CD4-positive, CD25-positive, alpha-beta regulatory T cell (primary cell): Measurements from ENCODE around the gene FAM3A. TPM values are rescaled to one million over a fixed set of nuclear protein-coding genes. Genes with fewer than 3 reads are reported as not detected.

Experiments
- ATAC-seq, 2 donors: fragments of 150-1000 bp; cut with Tn5 transposase; one replicate each; pipeline ENCODE4 v1.10.0; 2021; ENCODE audit warnings: low read depth in 2 of 2, moderate number of reproducible peaks in 2 of 2, moderate library complexity in 1 of 2
- DNase-seq, 3 donors: peaks; one replicate each; pipeline versions ENCODE4 v3.0.0 to v3.0.0-alpha.2; 2012 to 2022; ENCODE audit warnings: mixed read lengths in 1 of 3
- H3K27ac ChIP-seq: one replicate; pipeline ENCODE4 v1.7.0; 2013; ENCODE audit warnings: mild to moderate bottlenecking, low read length; ENCODE audit not compliant: insufficient read depth, poor library complexity, severe bottlenecking
- H3K27me3 ChIP-seq: one replicate; pipeline ENCODE4 v1.7.0; 2013; ENCODE audit warnings: low read length; ENCODE audit not compliant: control insufficient read depth, insufficient read depth
- H3K36me3 ChIP-seq: one replicate; pipeline ENCODE4 v1.7.0; 2013; ENCODE audit warnings: mild to moderate bottlenecking, low read length, moderate library complexity; ENCODE audit not compliant: control insufficient read depth, insufficient read depth
- H3K4me1 ChIP-seq: 2 replicates; pipeline ENCODE4 v1.7.0; 2013; ENCODE audit warnings: mild to moderate bottlenecking, low read length; ENCODE audit not compliant: insufficient read depth, control insufficient read depth, poor library complexity, severe bottlenecking
- H3K4me3 ChIP-seq: one replicate; pipeline ENCODE4 v1.7.0; 2013; ENCODE audit warnings: low read depth, mild to moderate bottlenecking, low read length, moderate library complexity
- H3K9me3 ChIP-seq, 2 experiments: 1 replicate in 1 of 2; 2 replicates in 1 of 2; pipeline ENCODE4 v1.7.0; 2013; ENCODE audit warnings: low read length in 2 of 2, mild to moderate bottlenecking in 1 of 2, moderate library complexity in 1 of 2; ENCODE audit not compliant: control insufficient read depth in 2 of 2
- H3K27ac Mint-ChIP-seq, 3 donors: one replicate each; pipeline ENCODE4 v1.8.0; 2020 to 2022; ENCODE audit warnings: mild to moderate bottlenecking in 3 of 3, mixed read lengths in 3 of 3, moderate library complexity in 2 of 3
- H3K27me3 Mint-ChIP-seq: one replicate; pipeline ENCODE4 v1.8.0; 2022; ENCODE audit warnings: mild to moderate bottlenecking, mixed read lengths
- H3K36me3 Mint-ChIP-seq: one replicate; pipeline ENCODE4 v1.8.0; 2020; ENCODE audit warnings: mixed read lengths
- H3K4me1 Mint-ChIP-seq, 4 donors: one replicate each; pipeline ENCODE4 v1.8.0; 2020 to 2022; ENCODE audit warnings: mixed read lengths in 4 of 4, mild to moderate bottlenecking in 1 of 4
- H3K4me3 Mint-ChIP-seq, 4 donors: one replicate each; pipeline ENCODE4 v1.8.0; 2020 to 2022; ENCODE audit warnings: mild to moderate bottlenecking in 4 of 4, mixed read lengths in 4 of 4, moderate library complexity in 3 of 4
- H3K9me3 Mint-ChIP-seq, 7 donors: one replicate each; pipeline ENCODE4 v1.8.0; 2020 to 2022; ENCODE audit warnings: mixed read lengths in 7 of 7, mild to moderate bottlenecking in 3 of 7, moderate library complexity in 2 of 7
- polyA plus RNA-seq, 4 donors: library from polyadenylated mRNA; unstranded; fragments of 300-500 nt; fragmentation: Illumina TruSeq; gene quantifications; one replicate each; pipeline ENCODE4 v1.2.3, GENCODE V29; 2021
- total RNA-seq: library from RNA; stranded (reverse); gene quantifications from one replicate; pipeline ENCODE4 v1.2.3, GENCODE V29; 2022

The FAM3A gene
- total and polyA plus RNA-seq, 5 donors from 2014 or later = 13.4 to 28.2 (median 19.2) TPM

GRCh38 chrX:154495472-154495922 lies 20.5 kb downstream of the FAM3A start:
- Histone ChIP-seq H3K9me3 (no peaks in the 10 kb centered on the region), H3K27ac (no peak overlapping the region), H3K4me1 (peaks cover 4% of the 10 kb centered on the region), H3K36me3 (no peaks in the 10 kb centered on the region), H3K4me3 (no peak overlapping the region), H3K27me3 (no peaks in the 10 kb centered on the region)
- DNase-seq (no peak), ATAC-seq (no peak)
- peak overlapping the region in 1 of 4 donors; percentile 43 for H3K4me3 Mint-ChIP-seq
- H3K36me3 Mint-ChIP-seq = no peaks in the 10 kb centered on the region
- no peaks in the 10 kb centered on the region for H3K9me3 Mint-ChIP-seq
- no peaks in the 10 kb centered on the region for H3K27me3 Mint-ChIP-seq
- H3K27ac Mint-ChIP-seq = no peak overlapping the region
- H3K4me1 Mint-ChIP-seq = peaks cover 0 to 12% (median 0%) of the 10 kb centered on the region in 4 donors

GRCh38 chrX:154494715-154495114 lies 21.3 kb downstream of the FAM3A start:
- Mint-ChIP-seq H3K27ac (peak overlapping the region in 1 of 3 donors; percentile 28), H3K4me3 (peak overlapping the region in 1 of 4 donors; percentile 10), H3K27me3 (no peaks in the 10 kb centered on the region), H3K9me3 (no peaks in the 10 kb centered on the region), H3K4me1 (peaks cover 0 to 15% (median 1%) of the 10 kb centered on the region in 4 donors), H3K36me3 (no peaks in the 10 kb centered on the region)
- no peak overlapping the region for H3K4me3 ChIP-seq
- H3K27me3 ChIP-seq = no peaks in the 10 kb centered on the region
- no peaks in the 10 kb centered on the region for H3K9me3 ChIP-seq
- no peaks in the 10 kb centered on the region for H3K36me3 ChIP-seq
- no peak for DNase-seq
- H3K4me1 ChIP-seq = peaks cover 5% of the 10 kb centered on the region
- no peak overlapping the region for H3K27ac ChIP-seq
- ATAC-seq = no peak

GRCh38 chrX:154490414-154491083 lies 25.5 kb downstream of the FAM3A start, which contains the start of gene SLC10A3:
Gene SLC10A3, minus strand, starts transcription at chrX:154490629. Its CDS starts 1,689 bp downstream, at chrX:154488940.
- Histone ChIP-seq H3K9me3 (no peaks in the 10 kb centered on the region), H3K27me3 (no peaks in the 10 kb centered on the region), H3K4me1 (peaks cover 25% of the 10 kb centered on the region), H3K4me3 (peak within 1 kb of the TSS; percentile 62), H3K27ac (peak within 1 kb of the TSS; percentile 84), H3K36me3 (no peaks in the 10 kb centered on the region)
- no peaks in the 10 kb centered on the region for H3K36me3 Mint-ChIP-seq
- peak; percentile 79 to 85 for ATAC-seq
- no peaks in the 10 kb centered on the region for H3K9me3 Mint-ChIP-seq
- peak; percentile 84 to 94 (median 88) for DNase-seq
- peak within 1 kb of the TSS; percentile 89 to 96 (median 92) for H3K4me3 Mint-ChIP-seq
- peaks cover 0 to 37% (median 9%) of the 10 kb centered on the region in 4 donors for H3K4me1 Mint-ChIP-seq
- H3K27me3 Mint-ChIP-seq = no peaks in the 10 kb centered on the region
- H3K27ac Mint-ChIP-seq = peak within 1 kb of the TSS; percentile 92 to 97 (median 94)

DNA sequence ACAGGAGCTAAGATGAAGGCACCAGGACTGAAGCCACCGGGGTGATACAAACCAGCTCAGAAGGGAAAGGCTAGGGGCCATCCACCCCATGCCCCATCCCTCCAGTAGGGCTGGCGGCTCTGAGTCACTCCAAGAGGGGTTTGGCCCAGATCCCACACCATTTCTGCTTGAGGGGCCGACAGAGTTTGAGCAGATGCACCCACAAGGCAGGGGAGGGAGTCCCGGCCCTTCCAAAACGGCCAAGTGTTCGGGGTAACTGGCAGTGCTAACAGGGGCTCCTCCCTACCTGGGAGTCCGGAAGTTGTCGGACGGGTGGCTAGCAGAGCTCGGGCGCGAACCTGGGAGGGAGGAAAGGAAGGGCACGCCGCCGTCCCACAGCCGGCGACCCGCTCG lies 26.0 kb downstream of the FAM3A start:
- peak overlapping the region; percentile 89 to 96 (median 92) for H3K4me3 Mint-ChIP-seq
- Histone ChIP-seq H3K27me3 (no peaks in the 10 kb centered on the region), H3K4me1 (peaks cover 31% of the 10 kb centered on the region), H3K4me3 (peak overlapping the region; percentile 62), H3K36me3 (peaks cover 2% of the 10 kb centered on the region), H3K9me3 (no peaks in the 10 kb centered on the region), H3K27ac (peak overlapping the region; percentile 84)
- H3K36me3 Mint-ChIP-seq = no peaks in the 10 kb centered on the region
- DNase-seq = peak in 2 of 3 donors; percentile 14 to 62
- no peaks in the 10 kb centered on the region for H3K9me3 Mint-ChIP-seq
- peak; percentile 3 to 6 for ATAC-seq
- H3K27me3 Mint-ChIP-seq = no peaks in the 10 kb centered on the region
- peak overlapping the region; percentile 78 to 91 (median 87) for H3K27ac Mint-ChIP-seq
- peaks cover 0 to 41% (median 9%) of the 10 kb centered on the region in 4 donors for H3K4me1 Mint-ChIP-seq

DNA sequence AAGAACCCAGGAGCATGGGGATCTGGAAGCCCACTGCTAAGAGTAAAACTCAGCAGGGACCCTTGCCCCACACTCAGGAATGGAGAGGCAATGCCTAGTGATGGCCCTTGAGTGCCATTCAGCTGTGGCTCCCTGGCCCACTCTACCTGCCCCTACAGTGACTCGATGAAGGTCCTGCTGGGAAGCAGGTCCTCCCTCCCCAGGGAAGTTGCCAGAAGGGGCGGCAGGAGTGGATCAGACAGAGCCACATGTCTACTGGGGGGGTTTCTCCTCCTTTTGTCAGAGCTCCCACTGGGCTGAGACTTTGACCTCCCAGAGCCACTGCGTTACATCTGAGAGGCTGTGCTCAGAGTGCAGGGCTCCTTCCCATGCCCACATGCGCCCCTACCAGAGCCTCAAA lies 26.9 kb downstream of the FAM3A start:
- Histone ChIP-seq H3K36me3 (peaks cover 3% of the 10 kb centered on the region), H3K9me3 (no peaks in the 10 kb centered on the region), H3K4me1 (peaks cover 36% of the 10 kb centered on the region), H3K27me3 (no peaks in the 10 kb centered on the region), H3K27ac (no peak overlapping the region), H3K4me3 (peak overlapping the region; percentile 62)
- H3K4me3 Mint-ChIP-seq = peak overlapping the region; percentile 89 to 96 (median 92)
- H3K27ac Mint-ChIP-seq = peak overlapping the region in 1 of 3 donors; percentile 87
- H3K36me3 Mint-ChIP-seq = no peaks in the 10 kb centered on the region
- DNase-seq = no peak
- H3K27me3 Mint-ChIP-seq = no peaks in the 10 kb centered on the region
- no peak for ATAC-seq
- H3K9me3 Mint-ChIP-seq = no peaks in the 10 kb centered on the region
- peaks cover 0 to 46% (median 9%) of the 10 kb centered on the region in 4 donors for H3K4me1 Mint-ChIP-seq

GRCh38 chrX:154488336-154489075 lies 27.5 kb downstream of the FAM3A start:
- H3K9me3 ChIP-seq = no peaks in the 10 kb centered on the region
- no peaks in the 10 kb centered on the region for H3K36me3 Mint-ChIP-seq
- no peak overlapping the region for H3K4me3 ChIP-seq
- H3K27me3 Mint-ChIP-seq = no peaks in the 10 kb centered on the region
- peak overlapping the region; percentile 21 to 93 (median 86) for H3K4me3 Mint-ChIP-seq
- H3K36me3 ChIP-seq = peaks cover 3% of the 10 kb centered on the region
- peak overlapping the region in 1 of 3 donors; percentile 87 for H3K27ac Mint-ChIP-seq
- DNase-seq (no peak), ATAC-seq (no peak)
- H3K27me3 ChIP-seq = no peaks in the 10 kb centered on the region
- peaks cover 0 to 49% (median 9%) of the 10 kb centered on the region in 4 donors for H3K4me1 Mint-ChIP-seq
- H3K4me1 ChIP-seq = peaks cover 36% of the 10 kb centered on the region
- H3K9me3 Mint-ChIP-seq = no peaks in the 10 kb centered on the region
- H3K27ac ChIP-seq = no peak overlapping the region

GRCh38 chrX:154487518-154488290 lies 28.3 kb downstream of the FAM3A start:
- Histone ChIP-seq H3K9me3 (no peaks in the 10 kb centered on the region), H3K36me3 (peaks cover 3% of the 10 kb centered on the region), H3K27me3 (no peaks in the 10 kb centered on the region), H3K4me1 (peaks cover 36% of the 10 kb centered on the region), H3K27ac (no peak overlapping the region), H3K4me3 (no peak overlapping the region)
- ATAC-seq = no peak
- Mint-ChIP-seq H3K27me3 (no peaks in the 10 kb centered on the region), H3K4me1 (peaks cover 0 to 51% (median 9%) of the 10 kb centered on the region in 4 donors), H3K27ac (peak overlapping the region in 1 of 3 donors; percentile 26), H3K36me3 (no peaks in the 10 kb centered on the region), H3K4me3 (peak overlapping the region in 3 of 4 donors; percentile 79 to 86 (median 82)), H3K9me3 (no peaks in the 10 kb centered on the region)
- no peak for DNase-seq
